PC-9 (cell line): ENCODE measurements around the gene STARD7. TPM values are rescaled to one million over a fixed set of nuclear protein-coding genes. Genes with fewer than 3 reads are reported as not detected.
"Not testable (repeated sequence)": the region's sequence is repeated elsewhere in the genome, so short reads cannot be mapped to it uniquely, and the experiment has no call there.

Experiments
- Bru-seq: library from RNA; stranded (reverse); fragments of 400-500 nt; gene quantifications from one replicate; lab custom pipeline; 2021; lab: Mats Ljungman, UMichigan
- BruChase-seq, 2 experiments: library from RNA; stranded (reverse); fragments of 400-500 nt; gene quantifications; one replicate each; lab custom pipeline; 2021; lab: Mats Ljungman, UMichigan
- BruUV-seq: library from RNA; stranded (reverse); fragments of 400-500 nt; replicated peaks from 2 replicates; lab custom pipeline; 2021; lab: Mats Ljungman, UMichigan
- CTCF ChIA-PET: fragments of 300-600 bp; sonication (Branson Sonifier 250); formaldehyde crosslinking; loops from one replicate; lab custom pipeline; 2022; ENCODE audit warnings: antibody characterized with exemption; lab: Charles Lee
- POLR2A ChIA-PET: fragments of 300-600 bp; sonication (Branson Sonifier 250); formaldehyde crosslinking; loops from one replicate; lab custom pipeline; 2022; ENCODE audit warnings: antibody characterized with exemption; ENCODE audit not compliant: unreplicated experiment; lab: Charles Lee
- DNase-seq, 2 experiments: peaks; one replicate each; pipeline versions ENCODE4 v3.0.0 to v3.0.0-alpha.2; 2015 to 2022; ENCODE audit warnings: mixed read lengths in 1 of 2
- H2AFZ ChIP-seq: fragments of 200-600 bp; sonication (generic); 2 replicates; pipeline ENCODE4 v1.8.1; 2017; ENCODE audit warnings: antibody characterized with exemption
- H3F3A ChIP-seq: fragments of 200-600 bp; sonication (generic); 2 replicates; pipeline ENCODE4 v1.8.1; 2017; ENCODE audit warnings: antibody characterized with exemption, mild to moderate bottlenecking, low read depth; ENCODE audit not compliant: insufficient read depth
- H3K27ac ChIP-seq: fragments of 200-600 bp; sonication (generic); 2 replicates; pipeline ENCODE4 v1.6.1; 2016; ENCODE audit warnings: mixed run types
- H3K27me3 ChIP-seq: fragments of 200-600 bp; sonication (generic); 2 replicates; pipeline ENCODE4 v1.6.1; 2016; ENCODE audit warnings: low read depth, mixed run types; ENCODE audit not compliant: insufficient read depth
- H3K36me3 ChIP-seq: fragments of 200-600 bp; sonication (generic); 2 replicates; pipeline ENCODE4 v1.6.1; 2016; ENCODE audit warnings: low read depth, mixed run types
- H3K4me1 ChIP-seq: fragments of 200-600 bp; sonication (generic); replicated peaks from 2 replicates; pipeline ENCODE4 v1.6.1; 2016; ENCODE audit warnings: mixed run types; ENCODE audit not compliant: insufficient read depth
- H3K4me2 ChIP-seq: fragments of 200-600 bp; sonication (generic); 2 replicates; pipeline ENCODE4 v1.6.1; 2017; ENCODE audit warnings: mixed run types
- H3K4me3 ChIP-seq: fragments of 200-600 bp; sonication (generic); 2 replicates; pipeline ENCODE4 v1.6.1; 2016; ENCODE audit warnings: mixed run types
- H3K79me2 ChIP-seq: fragments of 200-600 bp; sonication (generic); 2 replicates; pipeline ENCODE4 v1.6.1; 2017; ENCODE audit warnings: low read depth, mixed run types
- H3K9me2 ChIP-seq: fragments of 200-600 bp; sonication (generic); 2 replicates; pipeline ENCODE4 v1.8.1; 2017; ENCODE audit warnings: mild to moderate bottlenecking; ENCODE audit not compliant: insufficient read depth
- H3K9me3 ChIP-seq: fragments of 200-600 bp; sonication (generic); 2 replicates; pipeline ENCODE4 v1.8.1; 2016; ENCODE audit warnings: low read depth; ENCODE audit not compliant: insufficient read depth
- H4K20me1 ChIP-seq: fragments of 200-600 bp; sonication (generic); 2 replicates; pipeline ENCODE4 v1.8.1; 2017; ENCODE audit not compliant: insufficient read depth
- CTCF ChIP-seq: fragments of 200-600 bp; sonication (generic); conservative IDR thresholded peaks from 2 replicates; pipeline ENCODE4 v1.6.1; 2017; ENCODE audit warnings: mixed run types, antibody characterized with exemption, mild to moderate bottlenecking, moderate library complexity
- EZH2 ChIP-seq: fragments of 200-600 bp; sonication (generic); IDR thresholded peaks from 2 replicates; pipeline ENCODE4 v1.8.0; 2017; ENCODE audit warnings: antibody characterized with exemption, low read depth
- intact Hi-C: fragments of 100-400 bp; cut with micrococcal nuclease; formaldehyde crosslinking; loops from one replicate; pipeline ENCODE4 v1.10.0; 2022; ENCODE audit not compliant: unreplicated experiment
- long read RNA-seq: library from polyadenylated mRNA; stranded (forward); transcript quantifications from one replicate; pipeline ENCODE4 v2.0.0, GENCODE V29; 2022
- total RNA-seq: library from RNA; stranded (reverse); gene quantifications from 2 replicates; pipeline ENCODE4 v1.2.3, GENCODE V29; 2021

The STARD7 gene, protein sequence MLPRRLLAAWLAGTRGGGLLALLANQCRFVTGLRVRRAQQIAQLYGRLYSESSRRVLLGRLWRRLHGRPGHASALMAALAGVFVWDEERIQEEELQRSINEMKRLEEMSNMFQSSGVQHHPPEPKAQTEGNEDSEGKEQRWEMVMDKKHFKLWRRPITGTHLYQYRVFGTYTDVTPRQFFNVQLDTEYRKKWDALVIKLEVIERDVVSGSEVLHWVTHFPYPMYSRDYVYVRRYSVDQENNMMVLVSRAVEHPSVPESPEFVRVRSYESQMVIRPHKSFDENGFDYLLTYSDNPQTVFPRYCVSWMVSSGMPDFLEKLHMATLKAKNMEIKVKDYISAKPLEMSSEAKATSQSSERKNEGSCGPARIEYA
- total RNA-seq (171 and 189 TPM in 2 replicates), Bru-seq, nascent RNA (percentile 96 among the genes with signal in this experiment), BruChase-seq, experiment 1, labeled RNA remaining after a 2-hour chase (percentile 97 among the genes with signal in this experiment), BruChase-seq, experiment 2, labeled RNA remaining after a 6-hour chase (percentile 99 among the genes with signal in this experiment)
- long read RNA-seq, transcript STARD7-201 (8 exons, 3,368 nt): major isoform, 379 of 443 reads
- long read RNA-seq, partial matches to known transcripts: 9 of 443 reads
- long read RNA-seq, other reads (novel, unspliced or antisense): 55 of 443 reads

DNA sequence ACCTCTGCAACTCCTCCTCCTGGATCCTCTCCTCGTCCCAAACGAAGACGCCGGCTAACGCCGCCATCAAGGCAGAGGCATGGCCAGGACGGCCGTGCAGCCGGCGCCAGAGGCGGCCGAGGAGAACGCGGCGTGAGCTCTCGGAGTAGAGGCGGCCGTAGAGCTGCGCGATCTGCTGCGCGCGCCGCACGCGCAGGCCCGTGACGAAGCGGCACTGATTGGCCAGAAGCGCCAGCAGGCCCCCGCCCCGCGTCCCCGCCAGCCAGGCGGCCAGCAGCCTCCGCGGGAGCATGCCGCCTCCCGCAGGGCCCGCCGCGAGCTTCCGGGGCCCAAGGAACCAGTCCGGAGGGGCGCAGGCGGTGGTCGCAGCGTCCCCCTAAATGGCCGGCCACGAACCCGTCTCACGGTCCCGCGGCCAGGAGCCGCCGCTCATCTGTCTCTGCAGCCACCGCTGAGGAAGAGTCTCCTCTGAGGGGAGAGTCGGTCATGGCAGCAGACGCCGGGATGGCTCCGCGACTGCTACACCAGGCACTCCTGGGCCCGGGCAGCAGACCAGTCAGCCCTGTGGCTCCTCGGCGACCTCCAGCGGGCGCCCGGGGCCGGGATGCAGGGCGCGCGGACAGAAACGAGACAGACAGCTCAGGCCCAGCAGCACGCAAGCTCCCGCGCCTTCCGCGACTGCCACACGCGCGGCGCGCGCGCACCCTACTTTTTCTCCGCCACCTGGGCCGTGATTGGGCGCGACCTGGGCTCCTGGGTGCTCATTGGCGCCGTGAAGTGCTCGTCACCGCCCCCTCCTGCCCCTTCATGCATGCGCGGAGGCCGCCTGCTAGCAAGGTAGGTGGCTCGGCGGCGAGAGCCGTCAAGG is at the start of gene STARD7:
STARD7 (minus strand) TSS at position 685 of the 868 bp plus-strand sequence; CDS start at position 292, 393 bp downstream.
- peak; percentile 96 to 99 for DNase-seq
- Histone ChIP-seq H2AFZ (peak within 1 kb of the TSS; percentile 83), H3K79me2 (peaks cover 63% of the 10 kb centered on the region), H3K9me2 (no peaks in the 10 kb centered on the region), H3K4me1 (peaks cover 36% of the 10 kb centered on the region), H3K9me3 (no peaks in the 10 kb centered on the region), H3K27me3 (no peaks in the 10 kb centered on the region), H3K4me2 (peak within 1 kb of the TSS; percentile 96), H3K4me3 (peak within 1 kb of the TSS; percentile 87), H3K36me3 (peaks cover 9% of the 10 kb centered on the region), H4K20me1 (peaks cover 47% of the 10 kb centered on the region), H3F3A (peaks cover 18% of the 10 kb centered on the region; the same call in 1 of the 2 replicates), H3K27ac (peak within 1 kb of the TSS; percentile 72)
- TF ChIP-seq EZH2: no peak
- peak; percentile 47; the same call in 1 of the 2 replicates for TF ChIP-seq CTCF
- intact Hi-C loops: loop anchor here (1.0 to 10.0 kb wide), 4 partner anchors 52 to 296 kb away; partner anchors contain the start of genes CIAO1, DUSP2 and NEURL3
- ChIA-PET CTCF (interaction anchor here (0.5 to 0.7 kb wide), 3 partner anchors 23 to 885 kb away, joined by 3 to 5 read pairs (median 3); no protein-coding TSS in a partner anchor), POLR2A (interaction anchor here (0.5 to 0.7 kb wide), 6 partner anchors 19 to 1132 kb away, joined by 3 to 11 read pairs (median 4); no protein-coding TSS in a partner anchor)
- no TSS peak for BruUV-seq

- peaks cover 50% of the 10 kb centered on the region for H4K20me1 ChIP-seq
- peaks cover 38% of the 10 kb centered on the region for H3F3A ChIP-seq
- H3K27ac ChIP-seq, H3K27me3 ChIP-seq, H3K4me2 ChIP-seq, DNase-seq, H2AFZ ChIP-seq, H3K9me2 ChIP-seq, H3K9me3 ChIP-seq, intact Hi-C loops, BruUV-seq, H3K4me3 ChIP-seq, CTCF ChIA-PET: not testable (repeated sequence)
- peaks cover 22% of the 10 kb centered on the region; the same call in 1 of the 2 replicates for H3K36me3 ChIP-seq
- peaks cover 53% of the 10 kb centered on the region for H3K79me2 ChIP-seq
- peaks cover 38% of the 10 kb centered on the region for H3K4me1 ChIP-seq
- POLR2A ChIA-PET: interaction anchor here (0.8 kb wide), 1 partner anchor 1370 kb away, joined by 4 read pairs; no protein-coding TSS in a partner anchor
Measured at GRCh38 chr2:96257744-96258143, 49.1 kb upstream of the STARD7 start.

- Histone ChIP-seq H3K9me3 (no peaks in the 10 kb centered on the region), H4K20me1 (peaks cover 43% of the 10 kb centered on the region), H3K27me3 (no peaks in the 10 kb centered on the region), H3K9me2 (no peaks in the 10 kb centered on the region), H3K4me1 (peaks cover 27% of the 10 kb centered on the region), H3K79me2 (peaks cover 42% of the 10 kb centered on the region), H3K36me3 (peaks cover 17% of the 10 kb centered on the region; the same call in 1 of the 2 replicates), H3K4me2 (no peak overlapping the region), H3K27ac (no peak overlapping the region), H3F3A (peaks cover 28% of the 10 kb centered on the region), H3K4me3 (no peak overlapping the region), H2AFZ (no peak overlapping the region)
- no TSS peak for BruUV-seq
- intact Hi-C loops: no loop called here
- no peak for DNase-seq
- POLR2A ChIA-PET: no interaction called here
- no peak for TF ChIP-seq EZH2
- TF ChIP-seq CTCF: no peak
- CTCF ChIA-PET: no interaction called here
Measured at GRCh38 chr2:96256611-96257113, 48.0 kb upstream of the STARD7 start.
